Neural progenitor cell (in vitro differentiated cells): ENCODE data around the gene GNAT3. TPM values are rescaled to one million over a fixed set of nuclear protein-coding genes. Genes with fewer than 3 reads are reported as not detected.

Source experiments
- DNase-seq: peaks from one replicate; pipeline ENCODE4 v3.0.0-alpha.2; 2016; ENCODE audit warnings: low spot score
- H2AFZ ChIP-seq: fragments of 200-600 bp; sonication (generic); replicated peaks from 2 replicates; pipeline ENCODE4 v1.6.1; 2016; ENCODE audit warnings: antibody characterized with exemption
- H3F3A ChIP-seq: fragments of 200-600 bp; sonication (generic); 2 replicates; pipeline ENCODE4 v1.6.1; 2016; ENCODE audit warnings: antibody characterized with exemption, low read depth
- H3K27ac ChIP-seq: fragments of 200-600 bp; sonication (generic); 2 replicates; pipeline ENCODE4 v1.5.1; 2016; ENCODE audit warnings: mild to moderate bottlenecking
- H3K27me3 ChIP-seq: fragments of 200-600 bp; sonication (generic); 2 replicates; pipeline ENCODE4 v1.6.1; 2016; ENCODE audit warnings: mild to moderate bottlenecking, moderate library complexity
- H3K36me3 ChIP-seq: fragments of 200-600 bp; sonication (generic); 2 replicates; pipeline ENCODE4 v1.5.1; 2016
- H3K4me1 ChIP-seq: fragments of 200-600 bp; sonication (generic); 2 replicates; pipeline ENCODE4 v1.6.1; 2016; ENCODE audit warnings: mixed run types
- H3K4me2 ChIP-seq: fragments of 200-600 bp; sonication (generic); 2 replicates; pipeline ENCODE4 v1.6.1; 2016
- H3K4me3 ChIP-seq: fragments of 200-600 bp; sonication (generic); 2 replicates; pipeline ENCODE4 v1.5.1; 2016
- H3K79me2 ChIP-seq: fragments of 200-600 bp; sonication (generic); 2 replicates; pipeline ENCODE4 v1.6.1; 2016; ENCODE audit warnings: low read depth
- H3K9ac ChIP-seq: fragments of 200-600 bp; sonication (generic); 2 replicates; pipeline ENCODE4 v1.6.1; 2016
- H3K9me3 ChIP-seq: fragments of 200-600 bp; sonication (generic); 2 replicates; pipeline ENCODE4 v1.5.1; 2016; ENCODE audit warnings: low read depth
- H4K20me1 ChIP-seq: fragments of 200-600 bp; sonication (generic); 2 replicates; pipeline ENCODE4 v1.6.1; 2016; ENCODE audit warnings: low read depth
- H3K27ac Mint-ChIP-seq: 3 replicates; pipeline ENCODE4 v1.8.0; 2021; ENCODE audit warnings: mixed read lengths
- H3K27me3 Mint-ChIP-seq: 2 replicates; pipeline ENCODE4 v1.8.0; 2022; ENCODE audit warnings: low read depth, mild to moderate bottlenecking, inconsistent platforms, moderate library complexity, mixed read lengths; ENCODE audit not compliant: insufficient read depth
- H3K36me3 Mint-ChIP-seq: 3 replicates; pipeline ENCODE4 v1.8.0; 2021; ENCODE audit warnings: mixed read lengths
- H3K4me1 Mint-ChIP-seq: 3 replicates; pipeline ENCODE4 v1.8.0; 2021; ENCODE audit warnings: mixed read lengths
- H3K4me3 Mint-ChIP-seq: 3 replicates; pipeline ENCODE4 v1.8.0; 2021; ENCODE audit warnings: mild to moderate bottlenecking, moderate library complexity, mixed read lengths
- H3K9me3 Mint-ChIP-seq: 3 replicates; pipeline ENCODE4 v1.8.0; 2020; ENCODE audit warnings: mixed read lengths
- CTCF ChIP-seq: fragments of 200-600 bp; sonication (generic); IDR thresholded peaks from 2 replicates; pipeline ENCODE4 v1.5.1; 2017; ENCODE audit warnings: antibody characterized with exemption, mild to moderate bottlenecking
- EZH2 ChIP-seq: fragments of 200-600 bp; sonication (generic); IDR thresholded peaks from 2 replicates; pipeline ENCODE4 v1.6.1; 2017; ENCODE audit warnings: antibody characterized with exemption, mild to moderate bottlenecking, moderate library complexity
- EZH2phosphoT487 ChIP-seq: fragments of 200-600 bp; sonication (generic); IDR thresholded peaks from 2 replicates; pipeline ENCODE4 v1.6.1; 2017; ENCODE audit warnings: antibody characterized with exemption
- total RNA-seq: library from RNA; depleted of rRNA; stranded (reverse); fragments of >200 nt; gene quantifications from 2 replicates; pipeline ENCODE4 v1.2.3, GENCODE V29; 2015; ENCODE audit warnings: low replicate concordance

Gene GNAT3
- total RNA-seq, 1 donor from 2014 or later, result not detected

- Histone ChIP-seq H3K4me1 (no peaks in the 10 kb centered on the region), H3K4me3 (no peak overlapping the region), H3K79me2 (no peaks in the 10 kb centered on the region), H3K9me3 (no peaks in the 10 kb centered on the region), H2AFZ (no peak overlapping the region), H3K27ac (no peak overlapping the region), H3F3A (no peaks in the 10 kb centered on the region), H3K4me2 (no peak overlapping the region), H3K36me3 (no peaks in the 10 kb centered on the region), H3K27me3 (no peaks in the 10 kb centered on the region), H4K20me1 (no peaks in the 10 kb centered on the region), H3K9ac (no peak overlapping the region)
- H3K4me1 Mint-ChIP-seq, result peaks cover 4% of the 10 kb centered on the region
- H3K36me3 Mint-ChIP-seq, result no peaks in the 10 kb centered on the region
- no peak overlapping the region for H3K4me3 Mint-ChIP-seq
- H3K9me3 Mint-ChIP-seq, result peaks cover 6% of the 10 kb centered on the region
- no peak for TF ChIP-seq CTCF
- TF ChIP-seq EZH2, result no peak
- peak; percentile 26 for DNase-seq
- H3K27ac Mint-ChIP-seq, result no peak overlapping the region
- peaks cover 2% of the 10 kb centered on the region for H3K27me3 Mint-ChIP-seq
Measured at GRCh38 chr7:80533287-80533686, 21.4 kb upstream of the GNAT3 start.

- H4K20me1 ChIP-seq, result no peaks in the 10 kb centered on the region
- Mint-ChIP-seq H3K27me3 (peaks cover 2% of the 10 kb centered on the region), H3K36me3 (no peaks in the 10 kb centered on the region), H3K9me3 (peaks cover 6% of the 10 kb centered on the region), H3K27ac (no peak overlapping the region), H3K4me1 (peaks cover 4% of the 10 kb centered on the region), H3K4me3 (no peak overlapping the region)
- no peak overlapping the region for H3K9ac ChIP-seq
- H3K4me3 ChIP-seq, result no peak overlapping the region
- H3K4me2 ChIP-seq, result no peak overlapping the region
- H3F3A ChIP-seq, result no peaks in the 10 kb centered on the region
- no peak for DNase-seq
- H3K36me3 ChIP-seq, result no peaks in the 10 kb centered on the region
- no peaks in the 10 kb centered on the region for H3K9me3 ChIP-seq
- no peaks in the 10 kb centered on the region for H3K4me1 ChIP-seq
- no peak overlapping the region for H2AFZ ChIP-seq
- H3K79me2 ChIP-seq, result no peaks in the 10 kb centered on the region
- H3K27ac ChIP-seq, result no peak overlapping the region
- H3K27me3 ChIP-seq, result no peaks in the 10 kb centered on the region
- TF ChIP-seq CTCF (no peak), EZH2 (no peak), EZH2phosphoT487 (no peak)
Measured at GRCh38 chr7:80532153-80532552, 20.3 kb upstream of the GNAT3 start.

GRCh38 chr7:80530136-80530535 is 18.3 kb upstream of the GNAT3 start:
- H2AFZ ChIP-seq, result no peak overlapping the region
- H3K4me1 ChIP-seq, result no peaks in the 10 kb centered on the region
- Mint-ChIP-seq H3K27ac (no peak overlapping the region), H3K4me1 (peaks cover 4% of the 10 kb centered on the region), H3K9me3 (peaks cover 6% of the 10 kb centered on the region), H3K27me3 (peaks cover 2% of the 10 kb centered on the region), H3K4me3 (no peak overlapping the region), H3K36me3 (no peaks in the 10 kb centered on the region)
- H3K9me3 ChIP-seq, result no peaks in the 10 kb centered on the region
- no peak overlapping the region for H3K9ac ChIP-seq
- H4K20me1 ChIP-seq, result no peaks in the 10 kb centered on the region
- TF ChIP-seq EZH2 (no peak), EZH2phosphoT487 (no peak), CTCF (no peak)
- no peaks in the 10 kb centered on the region for H3K79me2 ChIP-seq
- no peak overlapping the region for H3K27ac ChIP-seq
- H3F3A ChIP-seq, result no peaks in the 10 kb centered on the region
- DNase-seq, result no peak
- H3K36me3 ChIP-seq, result no peaks in the 10 kb centered on the region
- H3K4me3 ChIP-seq, result no peak overlapping the region
- H3K4me2 ChIP-seq, result no peak overlapping the region
- no peaks in the 10 kb centered on the region for H3K27me3 ChIP-seq

DNA sequence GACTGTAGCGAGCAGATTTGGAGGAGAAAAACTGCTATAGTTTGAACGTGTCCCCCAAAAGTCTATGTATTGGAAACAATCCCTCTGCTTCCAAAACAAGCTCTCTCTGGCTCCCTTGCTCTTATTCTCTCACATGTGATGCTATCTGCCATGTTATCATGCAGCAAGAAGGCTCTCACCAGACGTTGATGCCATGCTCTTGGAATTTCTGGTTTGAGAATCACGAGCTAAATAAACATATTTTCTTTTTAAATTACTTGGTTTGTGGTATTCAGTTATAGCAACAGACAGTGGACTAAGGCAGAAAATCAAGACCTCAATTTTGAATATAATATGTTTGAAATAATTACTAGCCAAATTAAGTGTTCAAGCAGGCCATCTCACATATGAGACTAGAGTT is 17.5 kb upstream of the GNAT3 start:
- no peaks in the 10 kb centered on the region for H3K4me1 ChIP-seq
- peaks cover 4% of the 10 kb centered on the region for H3K4me1 Mint-ChIP-seq
- TF ChIP-seq CTCF, result no peak
- TF ChIP-seq EZH2phosphoT487, result no peak
- no peak for TF ChIP-seq EZH2
- H3K9me3 ChIP-seq, result no peaks in the 10 kb centered on the region
- no peaks in the 10 kb centered on the region for H3K79me2 ChIP-seq
- H3K9me3 Mint-ChIP-seq, result peaks cover 6% of the 10 kb centered on the region
- no peaks in the 10 kb centered on the region for H3K27me3 ChIP-seq
- no peak for DNase-seq
- H3K27ac ChIP-seq, result no peak overlapping the region
- no peaks in the 10 kb centered on the region for H3K36me3 Mint-ChIP-seq
- H3K4me3 ChIP-seq, result no peak overlapping the region
- no peak overlapping the region for H3K9ac ChIP-seq
- H3K4me2 ChIP-seq, result no peak overlapping the region
- H3F3A ChIP-seq, result no peaks in the 10 kb centered on the region
- H4K20me1 ChIP-seq, result no peaks in the 10 kb centered on the region
- no peaks in the 10 kb centered on the region for H3K36me3 ChIP-seq
- H2AFZ ChIP-seq, result no peak overlapping the region
- no peak overlapping the region for H3K4me3 Mint-ChIP-seq
- H3K27ac Mint-ChIP-seq, result no peak overlapping the region
- H3K27me3 Mint-ChIP-seq, result peaks cover 2% of the 10 kb centered on the region
